Cardiac fibroblast (primary cell): Measurements from ENCODE around the gene ZMYND8.
"Not testable (repeated sequence)": the region's sequence is repeated elsewhere in the genome, so short reads cannot be mapped to it uniquely, and the experiment has no call there.

ENCODE experiments used
- DNase-seq, 2 donors: peaks; one replicate each; pipeline versions ENCODE4 v3.0.0 to v3.0.0-alpha.2; 2010; ENCODE audit warnings: low read depth in 2 of 2
- H3K4me3 ChIP-seq, 2 donors: replicated peaks in 1 of 2; 1 replicate in 1 of 2; 2 replicates in 1 of 2; pipeline ENCODE4 v1.5.1; 2011; ENCODE audit warnings: low read depth in 2 of 2, low read length in 2 of 2, mild to moderate bottlenecking in 2 of 2, moderate library complexity in 1 of 2
- CTCF ChIP-seq: IDR thresholded peaks from one replicate; pipeline ENCODE4 v1.5.1; 2011; ENCODE audit warnings: low read depth, mild to moderate bottlenecking, low read length, inconsistent platforms

The ZMYND8 gene

GRCh38 chr20:47280668-47281067, 75.8 kb downstream of the ZMYND8 start:
- no peak overlapping the region for H3K4me3 ChIP-seq
- TF ChIP-seq CTCF = no peak
- DNase-seq = no peak

GRCh38 chr20:47280228-47280627, 76.3 kb downstream of the ZMYND8 start:
- DNase-seq = no peak
- no peak for TF ChIP-seq CTCF

GRCh38 chr20:47278907-47279348, 77.6 kb downstream of the ZMYND8 start:
- TF ChIP-seq CTCF = no peak
- H3K4me3 ChIP-seq = no peak overlapping the region
- DNase-seq = peak in 1 of 2 donors; percentile 34

More at GRCh38 chr20:47280228-47280627, 76.3 kb downstream of the ZMYND8 start:
- no peak overlapping the region for H3K4me3 ChIP-seq

GRCh38 chr20:47277535-47277872, 79.0 kb downstream of the ZMYND8 start:
- not testable (repeated sequence) for DNase-seq, H3K4me3 ChIP-seq

- no peak for TF ChIP-seq CTCF
- H3K4me3 ChIP-seq = no peak overlapping the region
- DNase-seq = peak; percentile 78
These were observed 79.5 kb downstream of the ZMYND8 start for GRCh38 chr20:47276851-47277534.

- no peak overlapping the region for H3K4me3 ChIP-seq
- TF ChIP-seq CTCF = no peak
- no peak for DNase-seq
These were observed 80.2 kb downstream of the ZMYND8 start for GRCh38 chr20:47276251-47276650.

GRCh38 chr20:47275548-47275947, 81.0 kb downstream of the ZMYND8 start:
- no peak for TF ChIP-seq CTCF
- H3K4me3 ChIP-seq = no peak overlapping the region
- DNase-seq = no peak
